ENCODE data around the gene SYNPO2.

DNA sequence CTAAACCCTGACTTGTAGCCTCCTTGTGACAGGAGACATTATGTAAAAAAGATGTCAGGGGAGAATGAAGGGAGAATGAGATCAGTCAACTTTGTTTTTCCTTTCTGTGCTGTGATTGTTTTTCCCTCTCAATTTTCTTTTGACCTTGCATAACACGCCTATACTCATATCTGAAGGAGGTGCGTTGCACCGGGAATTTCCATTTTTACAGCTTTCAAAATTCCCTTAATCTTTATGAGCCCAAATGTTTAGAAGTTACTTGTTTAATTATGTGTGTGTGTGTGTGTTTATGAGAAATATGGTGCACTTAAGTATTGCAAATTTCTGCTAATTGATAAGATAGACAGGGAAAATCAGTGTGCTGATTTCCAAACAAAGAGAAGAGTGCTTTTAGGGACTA is 21.6 kb downstream of the SYNPO2 start:
- TF ChIP-seq, protein P1, sequence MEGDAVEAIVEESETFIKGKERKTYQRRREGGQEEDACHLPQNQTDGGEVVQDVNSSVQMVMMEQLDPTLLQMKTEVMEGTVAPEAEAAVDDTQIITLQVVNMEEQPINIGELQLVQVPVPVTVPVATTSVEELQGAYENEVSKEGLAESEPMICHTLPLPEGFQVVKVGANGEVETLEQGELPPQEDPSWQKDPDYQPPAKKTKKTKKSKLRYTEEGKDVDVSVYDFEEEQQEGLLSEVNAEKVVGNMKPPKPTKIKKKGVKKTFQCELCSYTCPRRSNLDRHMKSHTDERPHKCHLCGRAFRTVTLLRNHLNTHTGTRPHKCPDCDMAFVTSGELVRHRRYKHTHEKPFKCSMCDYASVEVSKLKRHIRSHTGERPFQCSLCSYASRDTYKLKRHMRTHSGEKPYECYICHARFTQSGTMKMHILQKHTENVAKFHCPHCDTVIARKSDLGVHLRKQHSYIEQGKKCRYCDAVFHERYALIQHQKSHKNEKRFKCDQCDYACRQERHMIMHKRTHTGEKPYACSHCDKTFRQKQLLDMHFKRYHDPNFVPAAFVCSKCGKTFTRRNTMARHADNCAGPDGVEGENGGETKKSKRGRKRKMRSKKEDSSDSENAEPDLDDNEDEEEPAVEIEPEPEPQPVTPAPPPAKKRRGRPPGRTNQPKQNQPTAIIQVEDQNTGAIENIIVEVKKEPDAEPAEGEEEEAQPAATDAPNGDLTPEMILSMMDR (IDR thresholded peaks at IDR 0.05; ENCODE audit: low read depth, low read length): no peak
- no peak for TF ChIP-seq POLR2A (IDR thresholded peaks at IDR 0.05; ENCODE audit: extremely low read depth, insufficient read length)

Data from NB4 (cell line).